Measurements from ENCODE around the gene PRPF4. TPM values are rescaled to one million over a fixed set of nuclear protein-coding genes. Genes with fewer than 3 reads are reported as not detected.

PRPF4 gene
- total RNA-seq, 2 donors from 2014 or later, result 5.6 to 10.1 TPM

DNA sequence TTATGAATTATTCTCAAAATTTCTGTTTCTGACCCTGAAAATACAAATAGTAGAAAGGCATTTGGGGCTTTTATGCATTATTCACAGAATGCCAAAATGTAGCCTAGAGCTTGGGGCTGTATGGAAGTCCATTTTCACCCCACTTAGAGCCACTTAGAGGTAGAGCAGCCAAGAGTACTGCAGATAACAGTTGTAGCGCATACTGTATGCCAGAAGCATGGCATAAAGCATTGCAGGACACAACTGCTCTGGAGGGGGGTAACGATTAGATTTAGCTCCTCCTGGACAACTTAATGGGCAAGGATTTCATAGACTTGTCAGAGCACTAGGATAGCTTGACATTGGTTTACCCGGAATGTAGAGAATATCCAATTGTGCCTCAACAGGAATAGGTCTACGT is 38.4 kb upstream of the PRPF4 start:
- intact Hi-C loops (cut with DNase I), result no loop called here
- WGBS, 2 donors, result 86 to 88% methylated on average over 4 of the region's 4 CpGs
- no peak overlapping the region for H3K27ac ChIP-seq
- ATAC-seq (no peak), DNase-seq (no peak)
- no peaks in the 10 kb centered on the region for H3K9me3 ChIP-seq
- H3K27me3 ChIP-seq, result no peaks in the 10 kb centered on the region
- peaks cover 24% of the 10 kb centered on the region for H3K4me1 ChIP-seq
- TF ChIP-seq POLR2A (IDR thresholded peaks at IDR 0.05), result no peak
- H3K4me3 ChIP-seq, result no peak overlapping the region
- H3K36me3 ChIP-seq (replicated peaks in 1 of 2; ENCODE audit: insufficient read depth in 1 of 2, low read depth in 2 of 2), result no peaks in the 10 kb centered on the region

DNA sequence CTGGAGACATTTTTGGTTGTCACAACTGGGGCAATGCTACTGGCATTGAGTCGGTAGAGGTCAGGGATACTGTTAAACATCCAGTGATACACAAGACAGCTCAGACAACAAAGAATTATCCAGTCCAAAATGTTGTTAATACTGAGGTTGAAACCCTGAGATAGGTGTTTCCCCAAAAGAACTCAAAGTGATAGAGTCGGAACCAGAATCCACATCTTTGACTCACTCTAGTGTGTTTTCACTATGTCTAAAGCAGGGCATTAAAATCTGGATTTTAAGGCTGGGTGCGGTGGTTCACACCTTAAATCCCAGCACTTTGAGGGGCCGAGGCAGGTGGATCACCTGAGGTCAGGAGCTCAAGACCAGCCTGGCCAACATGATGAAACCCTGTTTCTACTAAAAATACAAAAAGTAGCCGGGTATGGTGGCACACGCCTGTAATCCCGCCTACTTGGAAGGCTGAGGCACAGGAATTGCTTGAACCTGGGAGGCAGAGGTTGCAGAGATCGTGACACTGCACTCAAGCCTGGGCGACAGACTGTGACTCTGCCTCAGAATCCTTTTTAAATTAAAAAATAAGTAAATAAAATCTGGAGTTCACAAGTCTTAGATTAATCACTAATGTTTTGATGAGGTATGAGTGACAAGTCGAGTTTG is 37.1 kb upstream of the PRPF4 start:
- H3K4me1 ChIP-seq, result peaks cover 16% of the 10 kb centered on the region
- H3K9me3 ChIP-seq, result no peaks in the 10 kb centered on the region
- TF ChIP-seq, protein P1, sequence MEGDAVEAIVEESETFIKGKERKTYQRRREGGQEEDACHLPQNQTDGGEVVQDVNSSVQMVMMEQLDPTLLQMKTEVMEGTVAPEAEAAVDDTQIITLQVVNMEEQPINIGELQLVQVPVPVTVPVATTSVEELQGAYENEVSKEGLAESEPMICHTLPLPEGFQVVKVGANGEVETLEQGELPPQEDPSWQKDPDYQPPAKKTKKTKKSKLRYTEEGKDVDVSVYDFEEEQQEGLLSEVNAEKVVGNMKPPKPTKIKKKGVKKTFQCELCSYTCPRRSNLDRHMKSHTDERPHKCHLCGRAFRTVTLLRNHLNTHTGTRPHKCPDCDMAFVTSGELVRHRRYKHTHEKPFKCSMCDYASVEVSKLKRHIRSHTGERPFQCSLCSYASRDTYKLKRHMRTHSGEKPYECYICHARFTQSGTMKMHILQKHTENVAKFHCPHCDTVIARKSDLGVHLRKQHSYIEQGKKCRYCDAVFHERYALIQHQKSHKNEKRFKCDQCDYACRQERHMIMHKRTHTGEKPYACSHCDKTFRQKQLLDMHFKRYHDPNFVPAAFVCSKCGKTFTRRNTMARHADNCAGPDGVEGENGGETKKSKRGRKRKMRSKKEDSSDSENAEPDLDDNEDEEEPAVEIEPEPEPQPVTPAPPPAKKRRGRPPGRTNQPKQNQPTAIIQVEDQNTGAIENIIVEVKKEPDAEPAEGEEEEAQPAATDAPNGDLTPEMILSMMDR (IDR thresholded peaks at IDR 0.05), result no peak
- TF ChIP-seq POLR2A (IDR thresholded peaks at IDR 0.05), result no peak
- H3K27me3 ChIP-seq, result no peaks in the 10 kb centered on the region
- DNase-seq (no peak), ATAC-seq (no peak)
- no peaks in the 10 kb centered on the region for H3K36me3 ChIP-seq (replicated peaks in 1 of 2; ENCODE audit: insufficient read depth in 1 of 2, low read depth in 2 of 2)
- intact Hi-C loops (cut with DNase I), result no loop called here
- 83 to 92% methylated on average over 10 of the region's 10 CpGs for WGBS, 2 donors
- no peak overlapping the region for H3K27ac ChIP-seq
- no peak overlapping the region for H3K4me3 ChIP-seq

DNA sequence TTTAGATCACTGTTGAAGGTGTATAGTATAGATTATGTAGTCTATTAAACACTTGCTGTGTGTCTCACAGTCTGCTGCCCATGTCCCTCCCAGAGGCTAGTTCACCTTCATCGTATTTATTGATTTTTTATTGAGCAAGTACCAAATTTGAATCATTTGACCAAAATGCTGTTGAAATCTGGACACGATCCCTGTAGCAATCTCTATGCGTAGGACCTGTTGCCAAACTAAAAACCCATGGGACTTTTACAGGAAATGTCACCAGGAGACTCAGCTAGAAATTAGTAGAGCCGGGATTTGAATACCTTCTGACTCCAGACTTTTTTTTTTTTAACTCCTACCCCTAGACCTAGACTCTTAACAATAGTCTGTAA is 36.6 kb upstream of the PRPF4 start:
- no peaks in the 10 kb centered on the region for H3K27me3 ChIP-seq
- no peak overlapping the region for H3K27ac ChIP-seq
- no peak overlapping the region for H3K4me3 ChIP-seq
- peaks cover 11% of the 10 kb centered on the region for H3K4me1 ChIP-seq
- 20 to 28% methylated on average over 4 of the region's 4 CpGs for WGBS, 2 donors
- DNase-seq (no peak), ATAC-seq (no peak)
- H3K9me3 ChIP-seq, result no peaks in the 10 kb centered on the region
- TF ChIP-seq, protein P1 (IDR thresholded peaks at IDR 0.05), result no peak
- no peak for TF ChIP-seq POLR2A (IDR thresholded peaks at IDR 0.05)
- intact Hi-C loops (cut with DNase I), result no loop called here
- no peaks in the 10 kb centered on the region for H3K36me3 ChIP-seq (replicated peaks in 1 of 2; ENCODE audit: insufficient read depth in 1 of 2, low read depth in 2 of 2)

DNA sequence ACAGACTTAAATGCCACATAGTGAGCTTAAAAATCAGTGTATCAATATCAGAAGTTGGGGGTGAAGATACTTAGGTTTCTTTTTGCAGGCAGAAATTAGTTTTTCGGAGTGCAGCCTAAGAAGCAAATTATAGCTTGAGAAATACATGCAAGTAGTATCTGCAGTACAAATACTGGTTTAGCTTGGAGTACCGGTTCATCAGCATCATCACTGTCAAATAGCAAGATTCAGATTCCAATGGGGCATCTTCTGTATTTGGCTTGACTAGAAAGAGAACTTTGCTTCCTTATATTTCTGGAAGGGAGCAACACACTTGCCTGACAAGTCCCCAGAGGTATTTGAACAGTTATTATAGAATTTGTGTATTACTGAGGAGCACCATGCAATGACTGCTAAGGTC is 34.3 kb upstream of the PRPF4 start:
- no peak for TF ChIP-seq POLR2A (IDR thresholded peaks at IDR 0.05)
- TF ChIP-seq, protein P1 (IDR thresholded peaks at IDR 0.05), result no peak
- no peak for DNase-seq
- Histone ChIP-seq H3K4me1 (peaks cover under 1% of the 10 kb centered on the region), H3K27me3 (no peaks in the 10 kb centered on the region), H3K27ac (no peak overlapping the region), H3K9me3 (no peaks in the 10 kb centered on the region), H3K36me3 (replicated peaks in 1 of 2; ENCODE audit: insufficient read depth in 1 of 2, low read depth in 2 of 2) (no peaks in the 10 kb centered on the region), H3K4me3 (no peak overlapping the region)
- intact Hi-C loops (cut with DNase I), result no loop called here
- ATAC-seq, result no peak
- WGBS, 2 donors, result 94 to 97% methylated on average over 2 of the region's 2 CpGs

DNA sequence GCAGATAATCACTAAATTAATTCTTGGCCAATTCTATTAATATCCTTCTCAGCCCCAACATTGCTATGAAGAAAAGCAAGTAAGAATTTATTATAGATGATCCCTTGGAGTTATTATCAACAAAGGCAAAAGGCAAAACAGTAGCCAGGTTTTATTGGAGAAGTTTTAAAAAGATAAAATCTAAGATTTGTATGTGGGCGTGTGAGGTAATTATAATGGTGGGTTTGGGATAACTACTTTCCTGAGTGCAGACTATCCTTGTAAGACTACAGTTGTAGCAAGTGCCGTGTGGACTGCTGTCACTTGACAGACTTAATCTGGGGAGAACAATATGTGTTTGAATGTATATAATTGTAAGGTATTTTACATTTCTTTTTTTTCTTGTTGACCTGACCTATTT is 30.9 kb upstream of the PRPF4 start:
- Histone ChIP-seq H3K27ac (no peak overlapping the region), H3K4me3 (no peak overlapping the region), H3K9me3 (no peaks in the 10 kb centered on the region), H3K27me3 (no peaks in the 10 kb centered on the region), H3K36me3 (replicated peaks in 1 of 2; ENCODE audit: insufficient read depth in 1 of 2, low read depth in 2 of 2) (no peaks in the 10 kb centered on the region), H3K4me1 (no peaks in the 10 kb centered on the region)
- intact Hi-C loops (cut with DNase I), result no loop called here
- 81 to 85% methylated on average over 2 of the region's 2 CpGs for WGBS, 2 donors
- TF ChIP-seq POLR2A (IDR thresholded peaks at IDR 0.05), result no peak
- TF ChIP-seq, protein P1 (IDR thresholded peaks at IDR 0.05), result no peak
- no peak for ATAC-seq
- DNase-seq, result no peak
